ENCODE results near the gene RBM12.

RBM12 gene

GRCh38 chr20:35618263-35619131 is 46.2 kb downstream of the RBM12 start:
- DNase-seq, result no peak

- no peak for DNase-seq
These were observed 47.1 kb downstream of the RBM12 start for GRCh38 chr20:35617397-35618262.

DNA sequence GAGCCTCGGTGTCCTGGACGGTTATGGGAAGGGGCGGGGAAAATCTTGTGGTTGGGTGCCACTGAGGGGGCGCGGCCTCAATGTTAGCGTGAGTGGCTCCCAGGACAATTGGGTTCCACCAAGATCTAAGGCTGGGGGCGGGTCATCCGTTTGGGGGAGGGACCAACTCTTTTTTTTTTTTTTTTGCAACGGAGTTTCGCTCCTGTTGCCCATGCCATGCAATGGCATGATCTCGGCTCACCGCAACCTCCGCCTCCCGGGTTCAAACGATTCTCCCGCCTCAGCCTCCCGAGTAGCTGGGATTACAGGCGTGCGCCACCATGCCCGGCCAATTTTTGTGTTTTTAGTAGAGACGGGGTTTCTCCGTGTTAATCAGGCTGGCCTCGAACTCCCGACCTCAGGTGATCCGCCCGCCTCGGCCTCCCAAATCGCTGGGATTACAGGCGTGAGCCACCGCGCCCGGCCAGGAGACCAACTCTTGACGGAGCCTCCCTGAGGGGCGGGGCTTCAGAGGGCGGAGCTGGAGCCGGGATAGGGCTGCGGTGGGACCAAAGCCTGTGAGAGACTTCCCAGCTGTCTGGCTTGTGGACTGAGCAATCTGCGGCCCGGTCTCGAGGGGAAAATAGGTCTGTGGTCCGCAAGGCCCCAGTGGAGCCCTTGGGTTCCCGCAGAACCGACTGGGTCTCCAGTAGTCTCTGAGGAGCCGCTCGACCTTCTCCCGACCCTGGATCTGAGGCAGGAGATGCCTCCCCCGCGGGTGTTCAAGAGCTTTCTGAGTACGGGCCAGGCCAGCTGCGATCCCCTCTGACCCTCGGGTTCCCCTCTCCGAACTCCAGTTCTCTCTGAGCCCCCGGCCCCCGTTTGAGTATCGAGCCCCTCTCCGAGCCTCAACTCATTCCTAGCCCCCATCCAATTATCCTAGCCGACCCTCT is 48.0 kb downstream of the RBM12 start:
- peak in 1 of 2 experiments; percentile 31 for DNase-seq

DNA sequence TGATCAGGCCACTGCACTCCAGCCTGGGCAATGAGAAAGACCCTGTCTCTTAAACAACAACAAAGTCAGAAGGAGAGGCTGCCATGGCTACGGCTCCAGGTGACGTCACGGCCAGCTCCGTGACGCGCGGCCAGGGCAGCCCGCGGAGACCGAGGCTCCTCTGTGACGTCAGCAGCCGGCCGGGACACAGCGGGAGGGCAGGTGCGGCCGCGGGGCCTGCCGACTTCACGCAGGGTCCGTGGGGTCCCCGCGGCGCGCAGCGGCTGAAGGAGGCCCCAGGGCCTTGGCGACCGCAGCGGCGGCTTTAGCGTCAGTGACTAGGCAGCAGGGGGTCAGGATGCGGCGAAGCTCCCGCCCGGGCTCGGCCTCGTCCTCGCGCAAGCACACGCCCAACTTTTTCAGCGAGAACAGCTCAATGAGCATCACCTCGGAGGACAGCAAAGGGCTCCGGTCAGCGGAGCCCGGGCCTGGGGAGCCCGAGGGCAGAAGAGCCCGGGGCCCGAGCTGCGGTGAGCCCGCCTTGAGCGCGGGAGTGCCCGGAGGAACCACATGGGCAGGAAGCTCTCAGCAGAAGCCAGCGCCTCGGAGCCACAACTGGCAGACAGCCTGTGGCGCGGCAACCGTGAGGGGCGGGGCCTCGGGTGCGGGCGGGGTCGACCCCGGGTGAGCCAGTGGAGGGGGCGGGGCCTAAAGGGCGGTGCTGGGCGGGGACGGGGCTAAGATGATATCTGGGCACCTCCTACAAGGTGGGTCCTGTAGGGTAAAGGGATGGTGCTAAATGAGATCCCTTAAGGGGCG is 48.8 kb downstream of the RBM12 start, which contains the start of gene SPAG4:
TSS of gene SPAG4 (plus strand) at position 163 of the 798 bp plus-strand sequence. CDS start at position 338, 175 bp downstream.
- DNase-seq, result peak; percentile 95 to 98

- no peak for DNase-seq
These were observed 53.2 kb downstream of the RBM12 start for GRCh38 chr20:35611482-35611881.

- DNase-seq, result no peak
These were observed 53.8 kb downstream of the RBM12 start for GRCh38 chr20:35610833-35611427.

GRCh38 chr20:35607003-35607735 is 57.5 kb downstream of the RBM12 start:
- DNase-seq, result no peak

GRCh38 chr20:35606127-35606526 is 58.6 kb downstream of the RBM12 start:
- no peak for DNase-seq

DNA sequence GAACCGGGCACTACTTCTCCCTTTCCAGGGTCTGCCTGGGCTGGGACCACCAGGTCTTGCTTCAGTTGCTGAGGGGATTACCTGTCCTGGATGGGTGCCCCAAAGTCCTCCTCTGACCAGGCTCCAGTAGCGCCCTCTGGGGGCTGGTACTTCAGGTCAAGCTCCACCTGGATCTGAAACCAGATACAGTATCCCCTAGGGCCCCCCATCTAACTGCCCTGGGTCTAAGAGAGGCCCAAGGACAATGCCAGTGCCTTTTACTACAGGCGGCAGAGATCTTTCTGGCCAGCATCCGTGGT is 60.3 kb downstream of the RBM12 start:
- DNase-seq, result no peak

DNA sequence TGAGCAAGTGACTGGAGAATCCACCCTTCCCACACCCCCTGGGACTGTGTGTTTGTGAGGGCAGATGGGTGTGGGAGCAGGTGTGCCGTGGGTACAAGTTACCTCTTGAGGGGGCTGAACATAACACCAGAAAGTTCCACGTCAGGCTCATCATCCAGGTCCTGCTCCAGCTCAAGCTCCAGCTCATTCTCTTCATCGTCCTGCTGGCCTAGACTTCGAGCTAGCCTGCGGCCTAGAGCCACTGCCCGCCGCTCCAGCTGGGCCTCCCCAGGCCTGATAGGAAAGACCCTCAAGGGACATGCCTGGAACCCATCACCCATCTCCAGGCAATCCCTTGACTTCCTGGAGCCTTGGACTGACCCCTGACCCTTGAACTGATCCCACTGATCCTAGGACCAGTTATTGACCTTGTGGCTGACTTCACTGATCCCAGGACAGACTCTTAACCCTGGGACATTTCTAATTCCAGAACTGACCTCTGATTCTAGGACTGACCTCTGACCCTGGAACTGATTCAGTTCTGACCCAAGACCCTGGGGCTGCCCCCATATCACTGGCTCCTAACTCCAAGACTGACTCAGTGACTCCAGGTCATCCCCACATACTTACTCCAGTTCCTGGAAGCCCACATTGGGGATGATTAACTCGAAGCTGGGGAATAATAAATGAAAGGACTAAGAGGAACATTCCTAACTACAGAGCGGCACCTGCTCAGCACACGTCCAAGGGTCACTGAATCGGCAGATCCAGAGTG is 60.8 kb downstream of the RBM12 start:
- no peak for DNase-seq

DNA sequence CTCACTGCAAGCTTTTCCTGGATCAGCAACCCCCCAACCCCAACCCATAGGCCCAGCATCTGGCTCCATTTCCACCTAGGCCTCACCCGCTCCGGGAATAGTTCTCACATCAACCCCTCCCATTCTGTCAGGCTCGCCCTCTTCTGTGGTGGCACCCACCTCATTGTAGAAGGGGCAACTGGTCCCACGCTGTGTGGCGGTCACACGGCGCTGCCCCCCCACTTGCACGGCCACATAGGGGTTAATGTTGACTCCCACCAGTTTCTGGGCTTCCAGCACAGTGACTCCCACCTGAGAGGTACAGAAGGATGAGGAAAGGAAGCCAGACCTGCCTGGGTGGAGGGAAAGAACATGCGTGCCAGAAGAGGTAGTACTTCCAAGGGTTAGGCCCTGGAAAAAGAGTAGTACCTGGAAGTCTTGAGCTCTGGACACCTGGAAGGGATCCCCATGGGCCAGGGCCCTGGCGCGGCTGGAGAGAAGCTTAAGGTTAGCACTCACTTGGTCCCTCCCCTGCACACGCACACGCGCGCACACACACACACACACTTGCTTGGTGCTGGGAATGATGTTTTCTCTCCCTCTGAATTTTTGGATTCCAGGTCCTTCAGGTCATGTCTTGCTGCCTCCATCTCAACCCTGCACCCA is 61.7 kb downstream of the RBM12 start:
- DNase-seq, result no peak

- no peak for DNase-seq
These were observed 62.7 kb downstream of the RBM12 start for GRCh38 chr20:35601990-35602389.

DNA sequence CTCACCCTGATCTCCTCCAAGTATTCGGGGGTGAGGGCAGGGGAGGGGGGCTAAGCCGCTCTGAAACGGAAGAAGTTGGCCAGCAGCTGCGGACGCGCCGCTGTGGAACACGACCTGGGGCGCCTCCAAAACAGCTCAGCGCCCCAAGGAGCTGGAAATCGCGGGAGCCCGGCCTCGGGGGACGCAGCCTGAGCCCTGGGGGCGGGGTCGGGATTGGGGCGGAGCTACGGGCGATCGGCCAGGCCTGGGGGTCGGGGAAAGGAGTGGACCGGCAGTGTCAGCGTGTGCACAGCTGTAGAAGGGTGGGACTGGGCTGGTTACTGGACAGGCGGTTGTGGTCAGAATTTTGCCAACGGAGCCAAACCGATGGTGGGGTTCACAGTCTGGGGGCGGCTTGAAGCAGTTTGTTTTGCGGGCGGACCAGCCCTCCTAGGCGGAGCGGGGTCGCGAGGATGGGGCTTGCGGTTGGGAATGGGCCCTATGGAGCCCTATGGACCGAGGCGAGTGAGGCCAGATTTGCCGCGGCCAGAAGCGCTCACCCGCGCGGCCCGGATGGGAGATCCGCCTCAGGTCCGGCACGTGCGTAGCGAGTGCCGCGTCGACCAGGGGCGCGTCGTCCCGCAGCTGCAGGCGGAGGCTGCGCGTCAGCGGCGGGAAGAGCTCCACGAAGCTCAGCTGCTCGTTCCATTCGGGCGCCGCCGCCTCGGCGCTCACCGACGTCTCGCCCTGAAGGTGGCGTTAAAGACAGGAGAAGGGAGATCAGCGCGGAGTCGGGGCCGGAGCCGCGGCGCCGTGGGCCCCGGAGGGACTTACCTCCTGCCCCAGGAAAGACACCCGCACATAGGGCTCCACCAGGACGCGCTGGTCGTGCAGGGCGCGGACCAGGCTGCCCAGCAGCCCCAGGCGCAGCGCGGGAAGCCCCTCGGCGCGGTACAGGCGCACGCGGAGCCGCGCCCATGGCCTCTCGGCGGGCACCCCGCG is 63.4 kb downstream of the RBM12 start:
- DNase-seq, result no peak

GRCh38 chr20:35600176-35600992 is 64.3 kb downstream of the RBM12 start:
- DNase-seq, result no peak

DNA sequence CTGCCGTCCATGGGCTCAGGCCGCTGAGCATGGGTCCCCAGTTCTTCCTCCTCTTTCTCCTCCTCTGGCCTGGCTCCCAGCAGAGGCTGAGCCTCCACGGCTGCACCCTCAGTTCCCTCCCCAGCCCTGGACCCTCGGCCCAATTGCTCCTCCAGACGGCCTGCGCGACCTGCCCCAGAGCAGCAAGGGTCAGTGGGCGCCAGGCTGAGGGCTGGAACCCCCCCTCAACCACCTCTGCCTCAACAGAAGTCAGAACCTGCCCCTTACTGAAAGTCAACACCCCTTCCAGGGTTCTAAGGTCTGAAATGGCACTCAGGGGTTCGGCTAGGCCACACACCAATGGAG is 65.0 kb downstream of the RBM12 start:
- no peak for DNase-seq

All from AML-193 (cell line).